HT-29 (cell line): ENCODE measurements around the gene WWOX. TPM values are rescaled to one million over a fixed set of nuclear protein-coding genes. Genes with fewer than 3 reads are reported as not detected.

Experiments used
- DNase-seq: peaks from one replicate; pipeline ENCODE4 v3.0.0-alpha.2; 2015; ENCODE audit warnings: low spot score
- total RNA-seq: library from RNA; depleted of rRNA; stranded (reverse); fragments of >200 nt; shearing (Covaris generic); gene quantifications from 2 replicates; pipeline ENCODE4 v1.2.3, GENCODE V29; 2014

The WWOX gene
- total RNA-seq, 1 experiment from 2014 or later: 27.3 TPM

- no peak for DNase-seq
Observed at GRCh38 chr16:79113826-79114225, 1014.4 kb downstream of the WWOX start.

GRCh38 chr16:79114759-79115158, 1015.3 kb downstream of the WWOX start:
- no peak for DNase-seq

GRCh38 chr16:79121906-79122305, 1022.5 kb downstream of the WWOX start:
- DNase-seq: no peak

- no peak for DNase-seq
Observed at GRCh38 chr16:79122343-79122742, 1022.9 kb downstream of the WWOX start.

- DNase-seq: no peak
Observed at GRCh38 chr16:79124016-79124756, 1024.7 kb downstream of the WWOX start.

- no peak for DNase-seq
Observed at GRCh38 chr16:79127766-79128165, 1028.3 kb downstream of the WWOX start.

GRCh38 chr16:79128706-79129105, 1029.3 kb downstream of the WWOX start:
- no peak for DNase-seq

- no peak for DNase-seq
Observed at GRCh38 chr16:79130616-79131015, 1031.2 kb downstream of the WWOX start.

GRCh38 chr16:79131321-79132075, 1032.0 kb downstream of the WWOX start:
- no peak for DNase-seq

GRCh38 chr16:79132701-79133100, 1033.2 kb downstream of the WWOX start:
- DNase-seq: no peak

GRCh38 chr16:79134300-79134699, 1034.8 kb downstream of the WWOX start:
- DNase-seq: no peak

- DNase-seq: no peak
Observed at GRCh38 chr16:79136955-79137354, 1037.5 kb downstream of the WWOX start.

GRCh38 chr16:79137426-79137939, 1038.0 kb downstream of the WWOX start:
- no peak for DNase-seq

- DNase-seq: no peak
Observed at GRCh38 chr16:79139799-79140198, 1040.3 kb downstream of the WWOX start.

- no peak for DNase-seq
Observed at GRCh38 chr16:79143026-79143425, 1043.6 kb downstream of the WWOX start.

- no peak for DNase-seq
Observed at GRCh38 chr16:79150151-79150550, 1050.7 kb downstream of the WWOX start.

- DNase-seq: no peak
Observed at GRCh38 chr16:79150632-79151310, 1051.3 kb downstream of the WWOX start.

GRCh38 chr16:79154086-79154485, 1054.6 kb downstream of the WWOX start:
- DNase-seq: no peak

- DNase-seq: no peak
Observed at GRCh38 chr16:79155471-79155870, 1056.0 kb downstream of the WWOX start.

GRCh38 chr16:79155904-79156303, 1056.5 kb downstream of the WWOX start:
- no peak for DNase-seq

- DNase-seq: no peak
Observed at GRCh38 chr16:79156761-79157160, 1057.3 kb downstream of the WWOX start.

GRCh38 chr16:79158337-79158736, 1058.9 kb downstream of the WWOX start:
- DNase-seq: no peak
